OCI-LY7 (cell line): ENCODE data around the gene ITPRIP.

Experiments
- EZH2phosphoT487 ChIP-seq: fragments of 200-600 bp; sonication (generic); IDR thresholded peaks from 2 replicates; pipeline ENCODE4 v1.6.1; 2018; ENCODE audit warnings: low read depth, borderline replicate concordance, mild to moderate bottlenecking, mixed run types, antibody characterized with exemption, low read length, moderate library complexity, mixed read lengths
- TF ChIP-seq, protein P1 (sequence below): fragments of 200-600 bp; sonication (generic); conservative IDR thresholded peaks from 2 replicates; pipeline ENCODE4 v1.5.1; 2014; ENCODE audit warnings: mild to moderate bottlenecking, antibody characterized with exemption, low read length, moderate library complexity, mixed read lengths

GRCh38 chr10:104368381-104368780 is 30.1 kb upstream of the ITPRIP start:
- TF ChIP-seq, protein P1, sequence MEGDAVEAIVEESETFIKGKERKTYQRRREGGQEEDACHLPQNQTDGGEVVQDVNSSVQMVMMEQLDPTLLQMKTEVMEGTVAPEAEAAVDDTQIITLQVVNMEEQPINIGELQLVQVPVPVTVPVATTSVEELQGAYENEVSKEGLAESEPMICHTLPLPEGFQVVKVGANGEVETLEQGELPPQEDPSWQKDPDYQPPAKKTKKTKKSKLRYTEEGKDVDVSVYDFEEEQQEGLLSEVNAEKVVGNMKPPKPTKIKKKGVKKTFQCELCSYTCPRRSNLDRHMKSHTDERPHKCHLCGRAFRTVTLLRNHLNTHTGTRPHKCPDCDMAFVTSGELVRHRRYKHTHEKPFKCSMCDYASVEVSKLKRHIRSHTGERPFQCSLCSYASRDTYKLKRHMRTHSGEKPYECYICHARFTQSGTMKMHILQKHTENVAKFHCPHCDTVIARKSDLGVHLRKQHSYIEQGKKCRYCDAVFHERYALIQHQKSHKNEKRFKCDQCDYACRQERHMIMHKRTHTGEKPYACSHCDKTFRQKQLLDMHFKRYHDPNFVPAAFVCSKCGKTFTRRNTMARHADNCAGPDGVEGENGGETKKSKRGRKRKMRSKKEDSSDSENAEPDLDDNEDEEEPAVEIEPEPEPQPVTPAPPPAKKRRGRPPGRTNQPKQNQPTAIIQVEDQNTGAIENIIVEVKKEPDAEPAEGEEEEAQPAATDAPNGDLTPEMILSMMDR, result no peak
- TF ChIP-seq EZH2phosphoT487, result no peak
